UCSD-AML1 (cell line): ENCODE measurements around the gene RAB9A.
"Not testable (repeated sequence)": the region's sequence is repeated elsewhere in the genome, so short reads cannot be mapped to it uniquely, and the experiment has no call there.

Source experiments
- DNase-seq: peaks from one replicate; lab custom pipeline; 2025; ENCODE audit not compliant: unreplicated experiment; lab: John Stamatoyannopoulos, UW

The RAB9A gene

DNA sequence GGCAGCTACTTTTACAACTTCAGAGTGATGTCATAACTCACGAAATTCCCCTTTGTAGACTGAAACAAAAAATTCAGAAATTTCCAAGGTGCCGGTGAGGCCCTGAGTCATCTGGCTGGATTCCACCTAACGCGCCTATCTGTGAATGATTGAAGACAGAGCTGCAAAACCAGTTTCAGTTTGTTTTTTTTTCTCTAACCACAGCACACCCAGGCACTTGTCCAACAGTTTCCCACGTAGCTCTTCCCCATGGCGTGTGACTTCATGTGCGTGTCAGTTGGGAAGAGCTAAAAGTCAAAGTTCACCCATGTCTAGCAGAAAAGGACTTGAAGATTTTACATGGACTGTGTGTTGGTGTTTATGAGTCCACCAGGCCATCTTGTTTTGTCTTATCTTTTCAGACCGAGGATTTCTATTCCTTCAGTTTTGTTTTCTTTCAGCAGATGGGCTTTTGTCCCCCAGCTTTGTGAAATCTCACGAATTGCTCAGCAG lies 19.6 kb upstream of the RAB9A start:
- no peak for DNase-seq

DNA sequence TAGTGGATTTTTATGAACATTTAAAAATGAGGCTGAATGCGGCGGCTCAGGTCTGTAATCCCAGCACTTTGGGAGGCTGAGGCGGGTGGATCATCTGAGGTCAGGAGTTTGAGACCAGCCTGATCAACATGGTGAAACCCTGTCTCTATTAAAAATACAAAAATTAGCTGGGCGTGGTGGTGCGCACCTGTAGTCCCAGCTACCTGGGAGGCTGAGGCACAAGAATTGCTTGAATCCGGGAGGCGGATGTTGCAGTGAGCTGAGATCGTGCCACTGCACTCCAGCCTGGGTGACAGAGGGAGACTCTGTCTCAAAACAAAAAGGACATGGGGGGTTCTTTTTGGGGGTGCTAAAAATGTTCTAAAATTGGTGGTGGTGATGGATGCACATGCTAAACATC lies 19.2 kb upstream of the RAB9A start:
- DNase-seq, result not testable (repeated sequence)

DNA sequence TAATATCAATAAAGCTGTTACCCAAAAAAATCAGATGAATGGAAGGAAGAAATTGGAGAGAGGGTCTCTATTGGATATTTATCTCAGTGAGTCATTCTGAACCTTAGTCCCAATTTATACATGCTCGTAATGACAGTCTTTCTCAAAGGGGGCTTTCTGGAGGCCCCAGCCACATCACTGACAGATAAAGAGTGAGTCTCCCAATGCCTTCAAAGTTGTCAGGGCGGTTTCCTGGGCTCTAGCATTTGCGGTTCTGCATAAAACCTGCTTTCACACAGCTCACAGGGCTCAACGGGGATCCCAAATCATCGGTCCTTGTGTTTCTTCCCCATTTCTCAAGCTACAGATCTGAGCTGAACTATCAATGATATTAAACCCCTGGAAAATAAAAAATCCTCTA lies 18.7 kb upstream of the RAB9A start:
- DNase-seq, result no peak

- DNase-seq, result no peak
These were observed 15.9 kb upstream of the RAB9A start for GRCh38 chrX:13673016-13673415.

GRCh38 chrX:13676885-13677284 lies 12.0 kb upstream of the RAB9A start:
- DNase-seq, result no peak

DNA sequence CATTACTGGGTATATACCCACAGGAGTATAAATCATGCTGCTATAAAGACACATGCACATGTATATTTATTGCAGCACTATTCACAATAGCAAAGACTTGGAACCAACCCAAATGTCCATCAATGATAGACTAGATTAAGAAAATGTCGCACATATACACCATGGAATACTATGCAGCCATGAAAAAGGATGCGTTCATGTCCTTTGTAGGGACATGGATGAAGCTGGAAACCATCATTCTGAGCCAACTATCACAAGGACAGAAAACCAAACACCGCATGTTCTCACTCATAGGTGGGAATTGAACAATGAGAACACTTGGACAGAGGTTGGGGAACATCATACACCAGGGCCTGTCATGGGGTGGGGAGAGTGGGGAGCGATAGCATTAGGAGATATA lies 9.2 kb upstream of the RAB9A start:
- not testable (repeated sequence) for DNase-seq

GRCh38 chrX:13681595-13681994 lies 7.3 kb upstream of the RAB9A start:
- no peak for DNase-seq

GRCh38 chrX:13684361-13684760 lies 4.6 kb upstream of the RAB9A start:
- no peak for DNase-seq

- no peak for DNase-seq
These were observed 3.7 kb upstream of the RAB9A start for GRCh38 chrX:13685126-13685763.

DNA sequence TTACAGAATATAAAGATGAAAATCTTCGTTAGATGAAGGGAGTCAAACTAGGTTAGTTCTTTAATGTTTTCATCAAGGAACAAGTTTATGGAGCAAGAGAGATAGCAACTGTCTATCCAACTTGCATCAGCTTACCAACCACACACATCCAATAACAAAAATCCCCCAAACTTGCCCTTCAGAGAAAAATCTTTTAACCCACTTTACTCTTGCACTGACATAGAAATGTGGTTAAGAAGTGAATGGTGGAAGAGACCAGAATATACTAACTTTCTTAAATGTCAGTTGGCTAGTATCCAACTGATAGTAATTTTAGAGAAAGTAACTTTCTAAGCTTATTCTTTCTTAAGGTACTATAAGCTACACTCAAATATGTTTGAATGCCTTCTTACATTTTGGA lies 1.7 kb upstream of the RAB9A start:
- no peak for DNase-seq

DNA sequence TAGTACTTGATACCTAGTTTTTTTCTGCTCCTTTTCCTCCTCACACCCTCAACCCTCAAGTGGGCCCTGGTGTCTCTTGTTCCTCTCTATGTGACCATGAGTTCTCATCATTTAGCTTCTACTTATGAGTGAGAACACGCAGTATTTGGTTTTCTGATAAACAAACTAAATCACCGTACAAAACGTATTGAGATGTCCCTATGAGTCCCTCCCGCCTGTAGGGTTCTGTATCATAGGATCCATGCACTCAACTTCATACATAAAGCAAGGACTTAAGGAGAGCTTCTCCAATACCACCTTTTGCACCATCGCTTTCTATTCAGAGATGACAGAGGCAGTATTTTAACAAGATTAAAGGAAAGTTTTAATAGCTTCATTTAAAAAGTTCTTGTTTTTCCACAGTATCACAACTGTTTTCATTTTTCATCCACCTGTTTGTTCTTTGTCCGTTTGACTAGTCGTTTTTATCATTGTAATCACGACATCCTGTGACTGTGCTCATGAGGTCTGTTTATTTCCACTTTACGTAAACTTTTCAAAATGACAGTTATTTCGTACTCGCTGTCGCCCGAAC lies 457 bp upstream of the RAB9A start:
- no peak for DNase-seq

- DNase-seq, result no peak
These were observed 848 bp downstream of the RAB9A start for GRCh38 chrX:13689741-13690211.

DNA sequence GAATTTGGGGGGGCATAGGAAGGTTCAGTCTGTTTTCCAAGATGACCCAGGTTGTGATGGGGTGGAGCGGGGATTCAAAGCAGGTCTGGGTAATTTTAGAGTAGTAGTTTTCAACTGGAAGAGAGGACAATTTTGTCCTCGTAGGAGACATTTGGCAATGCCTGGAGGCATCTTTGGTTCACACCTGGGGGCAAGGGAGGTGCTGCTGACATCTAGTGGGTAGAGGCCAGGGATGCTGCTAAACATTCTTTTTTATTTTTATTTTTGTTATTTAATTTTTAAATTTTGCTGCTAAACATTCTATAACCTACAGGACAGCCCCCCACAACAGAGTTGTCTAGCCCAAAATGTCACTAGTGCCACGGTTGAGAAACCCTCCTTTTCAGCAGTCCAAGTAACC lies 1.9 kb downstream of the RAB9A start:
- no peak for DNase-seq

GRCh38 chrX:13691841-13692371 lies 3.0 kb downstream of the RAB9A start:
- no peak for DNase-seq

- DNase-seq, result no peak
These were observed 3.9 kb downstream of the RAB9A start for GRCh38 chrX:13692771-13693231.

- no peak for DNase-seq
These were observed 4.5 kb downstream of the RAB9A start for GRCh38 chrX:13693341-13693961.

DNA sequence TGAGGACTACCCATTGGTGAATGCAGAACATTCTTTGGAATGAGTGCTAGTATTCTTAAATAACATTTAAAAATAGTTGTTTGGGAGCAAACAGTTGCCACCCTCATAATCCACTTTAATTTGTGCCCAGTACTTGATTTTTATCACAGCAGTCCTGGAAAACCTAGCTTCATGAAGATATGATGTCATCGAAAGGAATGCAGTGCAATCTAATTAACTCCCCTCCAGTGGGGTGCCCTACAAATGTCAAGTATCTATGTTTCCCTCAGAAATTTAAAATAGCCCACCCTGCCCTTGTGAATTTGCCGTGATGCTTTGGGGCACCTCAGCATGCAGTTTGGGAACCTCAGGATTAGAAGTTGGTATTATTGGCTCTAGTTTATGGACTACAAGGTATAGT lies 5.4 kb downstream of the RAB9A start:
- DNase-seq, result no peak

DNA sequence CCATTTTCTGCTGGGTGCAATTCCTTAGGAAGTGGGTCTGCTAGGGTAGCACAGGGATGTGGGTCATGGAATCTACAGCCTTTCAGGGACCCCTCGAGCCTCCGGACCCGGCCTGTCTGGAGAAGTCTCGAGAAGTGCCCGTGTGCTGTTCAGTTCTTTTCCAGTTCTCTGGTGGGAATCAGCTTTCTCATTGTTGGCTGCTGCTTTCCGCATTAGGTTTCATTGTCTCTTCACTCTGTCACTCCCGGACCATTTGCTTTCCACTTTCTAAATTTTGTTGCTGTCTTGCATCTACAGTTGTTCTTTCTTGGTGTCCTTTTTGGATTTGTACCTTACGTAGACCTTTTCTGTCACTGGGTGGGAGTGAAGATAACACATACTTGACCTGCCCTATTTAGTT lies 6.1 kb downstream of the RAB9A start:
- DNase-seq, result no peak

- no peak for DNase-seq
These were observed 6.7 kb downstream of the RAB9A start for GRCh38 chrX:13695601-13696115.

DNA sequence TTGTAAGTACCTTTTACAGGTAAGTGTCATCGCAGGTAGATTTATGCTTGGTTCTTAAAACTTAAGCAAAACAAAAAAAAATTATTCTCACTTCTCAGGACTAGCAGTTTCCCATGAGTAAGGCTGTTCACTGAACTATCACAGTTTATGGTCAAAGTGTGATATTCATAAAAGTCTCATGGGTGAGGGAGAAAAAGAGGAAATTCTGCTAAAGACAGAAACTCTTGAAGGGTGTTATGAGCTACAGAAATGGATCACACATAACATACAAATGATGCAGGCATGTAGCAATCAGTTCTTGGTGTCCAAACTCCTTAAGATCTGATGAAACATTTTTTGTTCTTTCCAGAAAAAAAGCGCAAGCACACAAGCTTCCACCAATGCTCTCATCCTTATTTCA lies 8.5 kb downstream of the RAB9A start:
- DNase-seq, result no peak

DNA sequence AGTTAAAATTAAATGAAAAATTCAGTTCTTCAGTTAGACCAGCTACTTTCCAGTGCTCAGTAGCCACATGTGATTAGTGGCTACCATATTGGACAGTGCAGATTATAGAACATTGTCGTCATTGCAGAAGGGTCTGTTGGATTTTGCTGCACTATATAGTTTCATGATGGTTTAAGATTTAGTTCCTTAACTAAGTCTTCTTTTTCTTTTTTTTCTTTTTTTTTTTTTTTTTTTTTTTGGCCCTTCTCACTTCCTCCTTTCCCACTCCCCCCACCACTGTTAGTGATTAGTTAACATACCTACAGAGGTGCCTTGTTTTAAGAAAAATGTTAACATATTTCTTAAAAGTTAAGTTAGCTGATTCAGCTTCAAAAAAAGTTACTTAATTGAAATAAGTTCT lies 9.0 kb downstream of the RAB9A start:
- no peak for DNase-seq

DNA sequence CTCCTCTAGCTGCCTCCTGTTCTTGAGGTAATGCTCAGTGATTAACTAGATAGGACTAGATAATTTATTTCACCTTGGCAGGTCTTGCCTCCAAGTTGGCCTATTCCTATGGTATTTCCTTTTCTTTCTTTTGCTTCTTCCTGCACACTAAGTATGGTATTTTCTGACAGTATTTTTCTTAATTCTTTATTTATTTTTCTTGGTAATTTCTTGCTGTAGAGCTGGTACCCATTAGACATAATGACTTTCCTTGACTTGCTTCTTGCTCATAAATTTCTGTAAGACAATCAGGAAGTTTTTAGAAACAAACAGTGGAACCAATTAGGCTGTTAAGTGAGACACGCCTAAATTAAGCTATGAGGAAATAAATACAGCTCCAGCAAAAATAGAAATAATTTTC lies 9.5 kb downstream of the RAB9A start:
- DNase-seq, result no peak
